DMS114 treated with DMSO at 0.1 percent for 48 hours (cell line): ENCODE data around the gene DMAC2L.
"Not testable (repeated sequence)": the region's sequence is repeated elsewhere in the genome, so short reads cannot be mapped to it uniquely, and the experiment has no call there.

Source experiments
- DNase-seq: peaks from one replicate; lab custom pipeline; 2025; ENCODE audit not compliant: unreplicated experiment; lab: John Stamatoyannopoulos, UW

The DMAC2L gene

GRCh38 chr14:50354527-50354926 is 42.4 kb downstream of the DMAC2L start:
- DNase-seq: no peak

GRCh38 chr14:50355692-50356091 is 43.6 kb downstream of the DMAC2L start:
- no peak for DNase-seq

GRCh38 chr14:50356283-50356682 is 44.2 kb downstream of the DMAC2L start:
- not testable (repeated sequence) for DNase-seq

- DNase-seq: no peak
Observed at GRCh38 chr14:50357124-50357523, 45.0 kb downstream of the DMAC2L start.

GRCh38 chr14:50357753-50358395 is 45.8 kb downstream of the DMAC2L start:
- no peak for DNase-seq

- no peak for DNase-seq
Observed at GRCh38 chr14:50359631-50360030, 47.5 kb downstream of the DMAC2L start.

- DNase-seq: no peak
Observed at GRCh38 chr14:50360093-50360492, 48.0 kb downstream of the DMAC2L start.

- DNase-seq: no peak
Observed at GRCh38 chr14:50360851-50361250, 48.7 kb downstream of the DMAC2L start.

GRCh38 chr14:50361473-50362403 is 49.6 kb downstream of the DMAC2L start:
- not testable (repeated sequence) for DNase-seq

- DNase-seq: no peak
Observed at GRCh38 chr14:50362764-50363713, 50.9 kb downstream of the DMAC2L start.

GRCh38 chr14:50363714-50364111 is 51.6 kb downstream of the DMAC2L start:
- no peak for DNase-seq

- DNase-seq: no peak
Observed at GRCh38 chr14:50364792-50365191, 52.7 kb downstream of the DMAC2L start.

GRCh38 chr14:50365572-50365971 is 53.4 kb downstream of the DMAC2L start:
- not testable (repeated sequence) for DNase-seq

GRCh38 chr14:50366115-50366514 is 54.0 kb downstream of the DMAC2L start:
- DNase-seq: no peak

GRCh38 chr14:50366589-50366988 is 54.5 kb downstream of the DMAC2L start:
- DNase-seq: no peak

GRCh38 chr14:50371546-50371945 is 59.4 kb downstream of the DMAC2L start:
- no peak for DNase-seq

GRCh38 chr14:50373959-50374358 is 61.8 kb downstream of the DMAC2L start:
- DNase-seq: no peak

- DNase-seq: no peak
Observed at GRCh38 chr14:50375760-50376159, 63.6 kb downstream of the DMAC2L start.
